Eye (tissue), 1 donor: ENCODE results near the gene ZBTB20.
"Not testable (repeated sequence)": the region's sequence is repeated elsewhere in the genome, so short reads cannot be mapped to it uniquely, and the experiment has no call there.

Source experiments
- DNase-seq: peaks from one replicate; pipeline ENCODE4 v3.0.0-alpha.2; 2015

Gene ZBTB20

GRCh38 chr3:115146418-115147328 is at the start of gene ZBTB20:
ZBTB20 (minus strand) TSS chr3:115147288.
- DNase-seq = peak; percentile 88

GRCh38 chr3:115194476-115194875 is 47.4 kb upstream of the ZBTB20 start:
- no peak for DNase-seq

- no peak for DNase-seq
Observed at GRCh38 chr3:115190747-115191146, 43.7 kb upstream of the ZBTB20 start.

- DNase-seq = no peak
Observed at GRCh38 chr3:115187149-115187757, 40.2 kb upstream of the ZBTB20 start.

- DNase-seq = no peak
Observed at GRCh38 chr3:115186351-115187148, 39.5 kb upstream of the ZBTB20 start.

GRCh38 chr3:115184859-115185572 is 37.9 kb upstream of the ZBTB20 start:
- not testable (repeated sequence) for DNase-seq

- DNase-seq = not testable (repeated sequence)
Observed at GRCh38 chr3:115178930-115179329, 31.8 kb upstream of the ZBTB20 start.

- DNase-seq = no peak
Observed at GRCh38 chr3:115169808-115170207, 22.7 kb upstream of the ZBTB20 start.

- no peak for DNase-seq
Observed at GRCh38 chr3:115165701-115166100, 18.6 kb upstream of the ZBTB20 start.

GRCh38 chr3:115165266-115165665 is 18.2 kb upstream of the ZBTB20 start:
- DNase-seq = no peak

- DNase-seq = no peak
Observed at GRCh38 chr3:115164374-115165221, 17.5 kb upstream of the ZBTB20 start.

- DNase-seq = no peak
Observed at GRCh38 chr3:115162759-115163158, 15.7 kb upstream of the ZBTB20 start.

- no peak for DNase-seq
Observed at GRCh38 chr3:115161866-115162265, 14.8 kb upstream of the ZBTB20 start.

- no peak for DNase-seq
Observed at GRCh38 chr3:115161168-115161834, 14.2 kb upstream of the ZBTB20 start.

- no peak for DNase-seq
Observed at GRCh38 chr3:115160295-115160694, 13.2 kb upstream of the ZBTB20 start.

GRCh38 chr3:115156046-115156654 is 9.1 kb upstream of the ZBTB20 start:
- no peak for DNase-seq

- DNase-seq = no peak
Observed at GRCh38 chr3:115154611-115155010, 7.5 kb upstream of the ZBTB20 start.

- DNase-seq = no peak
Observed at GRCh38 chr3:115151921-115152320, 4.8 kb upstream of the ZBTB20 start.

GRCh38 chr3:115148142-115148790 is 1.2 kb upstream of the ZBTB20 start:
- no peak for DNase-seq
